Measurements from ENCODE around the gene CHST12.

Gene CHST12

GRCh38 chr7:2490181-2490651 lies 86.8 kb downstream of the CHST12 start:
- DNase-seq (ENCODE audit: low read depth) = no peak
- no peak overlapping the region for H3K4me3 ChIP-seq (ENCODE audit: control insufficient read depth, low read depth, low read length)
- no peak for TF ChIP-seq CTCF (IDR thresholded peaks at IDR 0.05; ENCODE audit: control insufficient read depth, insufficient read depth, low read depth, low read length, missing control alignments)

- H3K4me3 ChIP-seq (ENCODE audit: control insufficient read depth, low read depth, low read length) = no peak overlapping the region
- DNase-seq (ENCODE audit: low read depth) = no peak
- no peak for TF ChIP-seq CTCF (IDR thresholded peaks at IDR 0.05; ENCODE audit: control insufficient read depth, insufficient read depth, low read depth, low read length, missing control alignments)
Measured at GRCh38 chr7:2492038-2492437, 88.6 kb downstream of the CHST12 start.

- no peak overlapping the region for H3K4me3 ChIP-seq (ENCODE audit: control insufficient read depth, low read depth, low read length)
- DNase-seq (ENCODE audit: low read depth) = no peak
- no peak for TF ChIP-seq CTCF (IDR thresholded peaks at IDR 0.05; ENCODE audit: control insufficient read depth, insufficient read depth, low read depth, low read length, missing control alignments)
Measured at GRCh38 chr7:2493205-2494164, 90.1 kb downstream of the CHST12 start.

GRCh38 chr7:2494191-2495130 lies 91.0 kb downstream of the CHST12 start:
- no peak for TF ChIP-seq CTCF (IDR thresholded peaks at IDR 0.05; ENCODE audit: control insufficient read depth, insufficient read depth, low read depth, low read length, missing control alignments)
- DNase-seq (ENCODE audit: low read depth) = no peak
- no peak overlapping the region for H3K4me3 ChIP-seq (ENCODE audit: control insufficient read depth, low read depth, low read length)

- no peak for DNase-seq (ENCODE audit: low read depth)
- H3K4me3 ChIP-seq (ENCODE audit: control insufficient read depth, low read depth, low read length) = no peak overlapping the region
- no peak for TF ChIP-seq CTCF (IDR thresholded peaks at IDR 0.05; ENCODE audit: control insufficient read depth, insufficient read depth, low read depth, low read length, missing control alignments)
Measured at GRCh38 chr7:2495418-2496299, 92.2 kb downstream of the CHST12 start.

Data from AG09309 (cell line).